HUES6 (cell line): ENCODE results near the gene ENTPD7.

Experiments used
- H3K27ac ChIP-seq: 2 replicates; pipeline ENCODE4 v1.7.0; 2013; ENCODE audit warnings: low read depth, mild to moderate bottlenecking, low read length, inconsistent platforms
- H3K27me3 ChIP-seq: 2 replicates; pipeline ENCODE4 v1.6.1; 2013; ENCODE audit warnings: low read length; ENCODE audit not compliant: control insufficient read depth, insufficient read depth
- H3K36me3 ChIP-seq: 2 replicates; pipeline ENCODE4 v1.6.1; 2013; ENCODE audit warnings: low read length; ENCODE audit not compliant: control insufficient read depth, insufficient read depth
- H3K4me1 ChIP-seq: 2 replicates; pipeline ENCODE4 v1.6.1; 2013; ENCODE audit warnings: low read length; ENCODE audit not compliant: control insufficient read depth, insufficient read depth
- H3K4me3 ChIP-seq: 2 replicates; pipeline ENCODE4 v1.5.1; 2013; ENCODE audit warnings: low read depth, low read length
- H3K9ac ChIP-seq: one replicate; pipeline ENCODE4 v1.6.1; 2013; ENCODE audit warnings: mild to moderate bottlenecking, low read length
- H3K9me3 ChIP-seq: 2 replicates; pipeline ENCODE4 v1.6.1; 2013; ENCODE audit warnings: low read depth, low read length; ENCODE audit not compliant: control insufficient read depth, insufficient read depth

ENTPD7 gene

GRCh38 chr10:99659031-99659867 is at the start of gene ENTPD7:
ENTPD7 (plus strand) TSS chr10:99659509; CDS start chr10:99659957, 448 bp downstream.
- H3K9me3 ChIP-seq = no peaks in the 10 kb centered on the region
- no peaks in the 10 kb centered on the region for H3K4me1 ChIP-seq
- H3K27ac ChIP-seq = peak within 1 kb of the TSS; percentile 48; the same call in 1 of the 2 replicates
- H3K4me3 ChIP-seq = peak within 1 kb of the TSS; percentile 82
- H3K36me3 ChIP-seq = 0 out of 2 replicates have a peak, but pooled peaks cover 16% of the 10 kb centered on the region
- peaks cover 25% of the 10 kb centered on the region for H3K27me3 ChIP-seq
- peak within 1 kb of the TSS; percentile 79 for H3K9ac ChIP-seq

GRCh38 chr10:99610221-99610620 is 49.1 kb upstream of the ENTPD7 start:
- no peak overlapping the region for H3K27ac ChIP-seq
- H3K9ac ChIP-seq = no peak overlapping the region
- H3K36me3 ChIP-seq = peaks cover 16% of the 10 kb centered on the region
- no peaks in the 10 kb centered on the region for H3K4me1 ChIP-seq
- H3K27me3 ChIP-seq = no peaks in the 10 kb centered on the region
- H3K9me3 ChIP-seq = no peaks in the 10 kb centered on the region
- H3K4me3 ChIP-seq = no peak overlapping the region

- Histone ChIP-seq H3K9ac (no peak overlapping the region), H3K27me3 (no peaks in the 10 kb centered on the region), H3K9me3 (no peaks in the 10 kb centered on the region), H3K4me1 (no peaks in the 10 kb centered on the region), H3K4me3 (no peak overlapping the region), H3K36me3 (peaks cover 16% of the 10 kb centered on the region), H3K27ac (no peak overlapping the region)
These were observed 48.0 kb upstream of the ENTPD7 start for GRCh38 chr10:99611326-99611725.

GRCh38 chr10:99612167-99612831 is 47.0 kb upstream of the ENTPD7 start:
- H3K27ac ChIP-seq = no peak overlapping the region
- H3K36me3 ChIP-seq = peaks cover 16% of the 10 kb centered on the region
- H3K9me3 ChIP-seq = no peaks in the 10 kb centered on the region
- no peak overlapping the region for H3K9ac ChIP-seq
- H3K4me3 ChIP-seq = no peak overlapping the region
- peaks cover 4% of the 10 kb centered on the region for H3K4me1 ChIP-seq
- no peaks in the 10 kb centered on the region for H3K27me3 ChIP-seq

- peaks cover 12% of the 10 kb centered on the region for H3K36me3 ChIP-seq
- no peaks in the 10 kb centered on the region for H3K9me3 ChIP-seq
- H3K27ac ChIP-seq = no peak overlapping the region
- H3K4me1 ChIP-seq = peaks cover 23% of the 10 kb centered on the region
- H3K9ac ChIP-seq = no peak overlapping the region
- H3K27me3 ChIP-seq = no peaks in the 10 kb centered on the region
- H3K4me3 ChIP-seq = no peak overlapping the region
These were observed 43.9 kb upstream of the ENTPD7 start for GRCh38 chr10:99615426-99615825.

GRCh38 chr10:99617696-99618095 is 41.6 kb upstream of the ENTPD7 start:
- Histone ChIP-seq H3K9me3 (no peaks in the 10 kb centered on the region), H3K4me1 (peaks cover 23% of the 10 kb centered on the region), H3K36me3 (0 out of 2 replicates have a peak, but pooled peaks cover 2% of the 10 kb centered on the region), H3K9ac (peak overlapping the region; percentile 20), H3K27me3 (no peaks in the 10 kb centered on the region), H3K27ac (no peak overlapping the region), H3K4me3 (no peak overlapping the region; the same call in 1 of the 2 replicates)

- Histone ChIP-seq H3K9ac (peak overlapping the region; percentile 85), H3K9me3 (no peaks in the 10 kb centered on the region), H3K36me3 (no peaks in the 10 kb centered on the region), H3K4me1 (peaks cover 23% of the 10 kb centered on the region), H3K4me3 (peak overlapping the region; percentile 82), H3K27me3 (no peaks in the 10 kb centered on the region), H3K27ac (no peak overlapping the region)
These were observed 40.1 kb upstream of the ENTPD7 start for GRCh38 chr10:99619090-99619800.

GRCh38 chr10:99619851-99620710 is 39.2 kb upstream of the ENTPD7 start, which contains the start of gene SLC25A28:
SLC25A28 (minus strand) TSS chr10:99620439; CDS start chr10:99620335, 104 bp downstream.
- Histone ChIP-seq H3K4me1 (peaks cover 23% of the 10 kb centered on the region), H3K4me3 (peak within 1 kb of the TSS; percentile 88), H3K27me3 (no peaks in the 10 kb centered on the region), H3K9ac (peak within 1 kb of the TSS; percentile 85), H3K36me3 (no peaks in the 10 kb centered on the region), H3K27ac (peak within 1 kb of the TSS; percentile 64), H3K9me3 (no peaks in the 10 kb centered on the region)

- no peaks in the 10 kb centered on the region for H3K27me3 ChIP-seq
- no peaks in the 10 kb centered on the region for H3K36me3 ChIP-seq
- peak overlapping the region; percentile 80 for H3K9ac ChIP-seq
- H3K4me1 ChIP-seq = peaks cover 23% of the 10 kb centered on the region
- peak overlapping the region; percentile 64 for H3K27ac ChIP-seq
- peak overlapping the region; percentile 88 for H3K4me3 ChIP-seq
- no peaks in the 10 kb centered on the region for H3K9me3 ChIP-seq
These were observed 38.4 kb upstream of the ENTPD7 start for GRCh38 chr10:99620711-99621453.
